ENCODE measurements around the gene ZNF839. TPM values are rescaled to one million over a fixed set of nuclear protein-coding genes. Genes with fewer than 3 reads are reported as not detected.
"Not testable (repeated sequence)": the region's sequence is repeated elsewhere in the genome, so short reads cannot be mapped to it uniquely, and the experiment has no call there.

The ZNF839 gene
- polyA plus RNA-seq, 10 donors, result 6.6 to 16.0 (median 9.0) TPM

DNA sequence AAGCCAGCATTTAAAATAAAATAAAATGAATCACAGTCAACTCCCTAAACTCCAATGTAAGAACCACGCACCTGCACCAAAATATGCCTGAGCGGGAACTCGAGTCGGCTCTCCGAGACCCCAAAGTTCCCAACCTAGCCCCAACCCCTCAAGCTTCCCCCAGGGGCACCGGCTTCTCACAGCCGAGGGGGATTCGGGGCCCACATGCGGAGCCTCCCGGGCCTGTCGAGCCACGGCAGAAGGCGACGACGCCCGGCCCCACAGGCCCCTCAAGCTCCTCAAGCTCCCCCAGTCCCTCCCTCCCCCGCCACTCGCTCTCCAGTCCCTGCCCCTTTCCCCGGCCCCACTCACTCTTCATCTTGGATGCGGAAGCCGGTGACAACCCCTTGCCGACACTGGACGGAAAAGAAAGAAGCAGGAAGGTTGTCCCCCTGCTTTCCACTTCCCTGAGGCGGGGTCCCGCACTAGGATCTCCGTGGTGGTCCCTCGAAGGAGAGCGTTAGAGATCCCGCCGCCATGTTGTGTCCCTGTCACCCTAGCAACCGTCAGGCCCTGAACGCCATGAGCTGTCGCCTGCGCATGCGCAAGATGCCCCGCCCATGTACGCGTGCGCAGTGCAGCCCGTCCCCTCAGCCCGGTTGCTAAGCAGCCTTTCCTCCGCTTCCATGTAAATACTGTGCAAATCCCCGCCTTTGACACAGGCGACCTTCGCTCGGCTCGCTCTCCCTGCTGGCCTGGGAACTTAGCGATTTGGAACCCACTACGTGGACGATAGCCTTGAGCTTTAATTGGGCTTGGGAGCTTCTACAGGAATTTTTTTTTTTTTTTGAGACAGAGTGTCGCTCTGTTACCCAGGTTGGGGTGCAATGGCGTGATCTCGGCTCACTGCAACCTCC lies 14.7 kb upstream of the ZNF839 start, which contains the start of gene MOK:
MOK (minus strand) TSS at position 554 of the 896 bp plus-strand sequence; CDS start at position 358, 196 bp downstream.
- peak; percentile 96 to 99 (median 99) for DNase-seq

DNA sequence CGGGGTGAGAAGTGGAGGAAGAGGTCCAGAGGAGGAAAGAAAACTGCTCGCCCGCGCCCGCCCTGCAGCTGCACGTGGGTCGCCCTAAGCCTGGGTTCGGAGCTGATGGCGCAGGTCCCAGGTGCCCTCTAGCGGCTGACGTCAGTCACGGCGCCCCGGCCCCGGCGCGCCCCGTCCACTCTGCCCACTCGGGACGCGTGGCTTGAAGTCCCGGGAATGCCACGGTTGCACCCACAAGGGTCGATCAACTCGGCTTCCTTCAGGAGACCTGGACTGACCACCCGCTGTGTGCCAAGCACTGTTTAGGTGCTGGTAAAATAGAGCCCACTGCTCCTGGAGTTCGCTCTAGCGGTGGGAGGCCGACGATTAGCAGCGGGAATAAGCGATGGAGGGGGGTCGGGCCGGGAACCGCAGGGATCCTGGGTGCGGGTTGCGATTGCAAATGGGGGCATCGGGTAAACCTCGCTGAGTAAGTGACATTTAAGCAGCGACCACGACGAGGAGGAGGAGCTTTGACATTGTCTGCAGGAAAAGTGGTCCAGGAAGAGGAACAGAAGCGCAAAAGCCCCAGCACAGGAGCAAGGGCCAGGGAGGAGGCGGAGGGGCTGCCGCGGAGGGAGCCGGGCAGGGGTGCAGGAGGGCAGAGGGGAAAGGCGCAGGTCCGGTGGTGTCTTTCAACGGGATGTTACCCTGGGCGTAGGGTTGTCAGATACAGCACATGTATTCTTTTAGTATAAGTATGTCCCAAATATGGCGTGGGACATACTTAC lies 5.1 kb upstream of the ZNF839 start:
- peak; percentile 76 to 95 (median 86) for DNase-seq

DNA sequence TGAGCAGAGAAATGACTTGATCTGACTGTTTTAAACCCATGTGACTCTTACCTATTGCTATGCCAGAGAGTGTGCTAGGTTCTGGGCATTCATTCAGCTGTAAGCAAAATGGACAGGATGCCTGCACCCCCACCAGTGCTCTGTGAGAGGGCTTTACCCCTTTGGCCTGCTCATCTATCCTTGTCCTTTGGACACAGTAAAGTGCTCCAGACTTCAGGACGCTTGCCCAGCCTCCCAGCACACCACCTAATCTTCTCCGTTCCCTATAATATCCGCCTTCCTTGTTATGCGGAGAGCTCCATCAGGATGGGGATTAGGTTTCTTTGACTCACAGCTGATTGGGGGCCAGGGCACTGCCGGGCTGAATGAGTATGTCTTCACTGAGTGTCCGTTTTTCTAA lies 4.4 kb upstream of the ZNF839 start:
- DNase-seq, result no peak

DNA sequence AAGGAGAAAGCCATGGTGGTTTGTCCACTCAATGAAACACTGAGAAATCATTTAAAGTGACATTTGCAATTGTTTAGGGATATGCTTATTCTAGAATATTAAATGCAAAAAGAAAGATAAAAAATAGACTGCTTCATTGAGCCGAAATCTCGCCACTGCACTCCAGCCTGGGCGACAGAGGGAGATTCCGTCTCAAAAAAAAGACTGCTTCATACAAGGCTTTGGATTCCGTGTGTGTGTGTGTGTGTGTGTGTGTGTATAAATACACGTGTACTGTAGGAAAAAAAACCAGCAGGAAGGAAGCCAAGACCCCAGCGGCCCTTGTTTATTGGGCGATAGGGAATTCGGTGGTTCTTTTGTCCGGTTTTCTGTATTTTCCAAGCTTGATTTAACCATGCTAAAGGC lies 3.2 kb upstream of the ZNF839 start:
- DNase-seq, result peak in 2 of 3 donors; percentile 69 to 84

- peak; percentile 91 to 96 (median 94) for DNase-seq
These were observed 2.6 kb upstream of the ZNF839 start for GRCh38 chr14:102316743-102317563.

- peak; percentile 42 to 59 (median 45) for DNase-seq
These were observed 1.8 kb upstream of the ZNF839 start for GRCh38 chr14:102317564-102318248.

DNA sequence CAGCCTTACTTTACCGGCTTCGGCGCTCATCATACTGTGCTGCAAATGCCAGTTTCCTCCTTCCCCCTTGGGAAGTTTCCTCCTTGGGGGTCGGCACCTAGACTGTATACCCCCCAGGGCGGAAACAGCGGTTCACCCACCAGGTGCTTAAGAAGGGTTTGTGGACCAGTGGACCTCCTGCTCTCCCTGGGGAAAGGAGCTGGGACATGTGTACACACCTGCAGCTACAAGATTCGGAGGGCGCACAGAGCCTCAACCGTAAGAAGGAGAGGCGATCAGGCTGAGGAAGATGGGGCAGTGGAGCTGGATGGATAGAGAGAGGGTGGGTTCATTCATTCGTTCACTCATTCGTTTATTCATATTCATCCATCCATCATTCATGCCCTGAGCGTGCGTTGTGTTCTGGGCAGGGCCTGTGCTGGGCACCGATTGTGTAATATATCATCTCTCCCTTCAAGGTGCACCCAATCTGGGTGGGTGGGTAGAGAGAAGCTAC lies 717 bp upstream of the ZNF839 start:
- peak in 1 of 3 donors; percentile 39 for DNase-seq

DNA sequence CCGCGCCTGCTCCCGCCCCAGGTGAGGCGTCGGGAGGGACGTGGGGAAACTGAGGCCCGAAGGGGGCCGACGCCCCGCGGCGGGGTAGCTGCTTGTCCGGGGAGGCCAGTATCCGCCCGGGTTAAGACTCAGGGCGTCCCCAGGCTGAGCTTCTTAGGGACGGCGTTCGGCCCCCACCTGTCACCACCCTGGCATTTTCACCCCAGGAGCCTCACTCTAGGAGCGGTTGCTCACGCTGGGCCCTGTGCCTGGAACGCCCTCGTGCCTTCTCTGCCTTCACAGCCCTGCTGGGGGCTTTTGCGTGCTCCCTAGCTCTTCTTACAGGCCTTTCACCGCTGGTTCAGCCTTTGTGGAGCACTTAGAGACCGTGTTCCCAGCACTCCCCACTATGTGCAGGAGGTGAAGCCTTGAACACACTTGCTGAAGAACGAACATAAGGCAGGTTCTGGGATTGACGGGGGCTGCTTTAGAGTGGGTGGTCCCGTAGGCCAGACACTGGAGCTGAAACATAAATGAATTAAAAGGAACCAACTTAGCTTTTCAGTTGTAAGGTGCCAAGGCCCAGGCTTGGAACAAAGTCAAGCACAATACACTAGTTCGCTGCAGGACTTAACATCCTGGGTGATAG lies 601 bp downstream of the ZNF839 start:
- DNase-seq, result peak in 2 of 3 donors; percentile 55 to 79

DNA sequence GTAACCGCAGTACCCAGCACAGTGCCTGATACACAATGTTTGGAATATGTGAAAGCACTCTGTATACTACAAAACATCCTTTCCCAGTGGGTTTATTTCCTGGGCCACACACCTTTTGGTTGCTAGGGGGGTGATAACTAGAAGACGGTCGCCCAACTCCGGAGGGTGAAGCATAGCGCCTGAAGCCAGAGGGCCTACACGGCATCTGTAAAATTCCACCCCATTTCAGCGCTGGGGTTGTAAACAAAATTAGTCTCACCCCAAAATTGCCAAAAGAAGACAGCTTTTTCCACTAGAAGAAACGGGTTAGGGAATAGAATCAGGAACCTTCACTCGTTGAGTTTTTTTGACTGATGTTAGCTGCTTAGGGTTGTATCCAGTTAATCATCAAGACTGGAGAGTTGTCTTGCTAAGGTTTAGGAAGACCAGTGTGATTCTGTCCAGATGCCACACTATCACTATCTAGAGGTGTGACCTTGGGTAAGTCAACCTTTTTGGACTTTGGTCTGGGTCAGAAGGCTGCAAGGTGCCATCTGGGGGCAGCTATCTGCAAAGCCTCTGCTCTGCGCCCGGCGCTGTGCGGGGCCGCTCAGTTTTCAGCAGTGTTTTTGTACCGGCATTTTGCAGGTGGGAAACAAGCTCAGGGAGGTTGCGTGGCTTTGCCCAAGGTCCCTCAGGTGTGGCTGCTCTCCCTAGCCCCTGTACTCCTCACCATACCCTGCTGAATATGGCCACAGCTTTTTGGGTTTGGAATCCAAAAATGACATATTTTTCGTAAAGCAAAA lies 1.3 kb downstream of the ZNF839 start:
- DNase-seq, result no peak

DNA sequence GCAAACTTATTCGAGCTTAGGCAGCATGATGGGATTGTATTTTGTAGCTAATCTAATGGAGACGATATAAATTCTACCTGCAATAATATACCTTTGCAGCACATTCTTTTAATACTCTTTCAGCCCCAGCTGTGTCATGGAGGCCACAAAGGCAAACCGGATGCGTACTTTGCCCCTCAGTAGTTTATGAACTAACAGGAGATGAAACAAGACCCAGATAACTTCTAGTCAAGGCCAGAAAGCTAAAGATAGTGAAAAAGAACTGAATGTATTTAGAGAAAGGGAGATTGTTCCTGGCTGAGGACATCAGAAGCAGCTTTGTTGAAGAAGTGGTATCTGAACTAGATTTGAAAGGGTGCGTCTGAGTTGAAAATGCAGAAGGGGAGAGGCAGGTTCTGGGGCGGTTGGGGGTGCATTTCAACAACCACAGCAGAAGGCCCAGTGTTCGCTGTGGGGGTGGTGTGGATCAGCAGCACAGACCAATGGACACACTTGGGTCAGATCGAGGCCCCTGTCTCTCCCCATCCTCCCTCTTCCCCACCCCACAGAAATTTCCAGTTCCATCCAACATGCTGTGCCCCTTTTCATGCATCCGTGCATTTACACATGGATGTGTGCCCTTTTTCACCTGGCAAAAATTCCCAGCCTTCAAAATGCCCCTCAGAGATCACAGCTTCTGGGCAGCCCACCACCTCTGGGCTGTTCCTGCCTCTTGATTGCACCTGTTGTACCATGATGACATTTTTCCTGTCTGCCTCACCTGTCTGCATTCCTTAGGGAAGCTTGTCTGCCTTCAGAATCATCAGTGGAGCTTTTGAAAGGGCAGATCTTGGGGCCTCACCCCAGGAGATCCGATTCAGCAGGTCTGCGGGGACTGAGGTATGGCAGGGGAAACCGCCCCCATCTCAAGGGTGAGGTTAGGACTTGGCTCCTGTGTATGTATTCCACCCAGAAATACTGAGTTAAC lies 2.2 kb downstream of the ZNF839 start:
- DNase-seq, result no peak

GRCh38 chr14:102323102-102323501 lies 3.6 kb downstream of the ZNF839 start:
- DNase-seq, result no peak

GRCh38 chr14:102325791-102326345 lies 6.3 kb downstream of the ZNF839 start:
- no peak for DNase-seq

- DNase-seq, result no peak
These were observed 7.0 kb downstream of the ZNF839 start for GRCh38 chr14:102326583-102326982.

- DNase-seq, result not testable (repeated sequence)
These were observed 9.8 kb downstream of the ZNF839 start for GRCh38 chr14:102329381-102329780.

- no peak for DNase-seq
These were observed 11.3 kb downstream of the ZNF839 start for GRCh38 chr14:102330806-102331205.

DNA sequence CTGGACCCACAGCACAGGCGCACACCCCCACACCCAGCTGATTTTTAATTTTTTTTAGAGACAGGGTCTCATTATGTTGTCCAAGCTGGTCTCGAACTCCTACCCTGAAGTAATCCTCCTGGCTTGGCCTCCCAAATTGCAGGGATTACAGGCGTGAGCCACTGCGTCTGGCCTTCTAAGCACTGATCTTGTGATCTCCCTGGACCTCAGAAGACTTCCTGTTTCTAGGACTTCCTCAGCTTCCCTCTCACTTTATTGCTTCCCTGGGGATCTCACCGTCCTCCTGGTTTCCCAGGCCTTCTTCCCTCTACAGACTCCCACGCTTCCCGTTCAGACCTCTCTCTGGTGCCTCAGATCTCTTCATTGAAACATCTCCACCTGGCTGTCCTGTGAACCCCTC lies 13.8 kb downstream of the ZNF839 start:
- DNase-seq, result no peak

- no peak for DNase-seq
These were observed 14.5 kb downstream of the ZNF839 start for GRCh38 chr14:102333795-102334705.
